HEK293 (cell line): ENCODE results near the gene LPO.

Experiments
- CTCF ChIA-PET: fragments of 350-600 bp; formaldehyde crosslinking; extraction: SDS; loops from one replicate; lab custom pipeline; 2021; ENCODE audit warnings: antibody characterized with exemption; lab: Yijun Ruan, JAX
- POLR2A ChIA-PET: fragments of 300-600 bp; formaldehyde crosslinking; extraction: SDS; loops from one replicate; lab custom pipeline; 2020; ENCODE audit warnings: antibody characterized with exemption, inconsistent platforms; lab: Yijun Ruan, JAX
- H3K27ac ChIP-seq: fragments of 200-500 bp; sonication (Bioruptor generic); 2 replicates; pipeline ENCODE4 v1.5.1; 2014; ENCODE audit warnings: low read depth, low read length, control low read depth, inconsistent platforms; ENCODE audit errors: extremely low read depth
- H3K36me3 ChIP-seq, 2 experiments: fragments of 200-500 bp in 1 of 2; sonication (Bioruptor generic) in 1 of 2; 1 replicate in 1 of 2; 2 replicates in 1 of 2; pipeline ENCODE4 v1.5.1; 2014 to 2017; ENCODE audit warnings: inconsistent platforms in 2 of 2, low read length in 2 of 2; ENCODE audit not compliant: control insufficient read depth in 2 of 2, insufficient read depth in 1 of 2
- H3K4me1 ChIP-seq: fragments of 200-500 bp; sonication (Bioruptor generic); 2 replicates; pipeline ENCODE4 v1.5.1; 2014; ENCODE audit warnings: mild to moderate bottlenecking, low read length, inconsistent platforms; ENCODE audit not compliant: control insufficient read depth, insufficient read depth
- H3K4me3 ChIP-seq: 2 replicates; pipeline ENCODE4 v1.5.1; 2011; ENCODE audit warnings: low read depth, mild to moderate bottlenecking, control low read depth, low read length, moderate library complexity
- H3K9me3 ChIP-seq: fragments of 200-500 bp; sonication (Bioruptor generic); 2 replicates; pipeline ENCODE4 v1.5.1; 2014; ENCODE audit warnings: low read depth, low read length, inconsistent platforms; ENCODE audit not compliant: control insufficient read depth, insufficient read depth
- INSM2 ChIP-seq: fragments of 450-650 bp; formaldehyde crosslinking; IDR thresholded peaks from 2 replicates; pipeline ENCODE4 v1.5.1; 2016; ENCODE audit warnings: missing biosample characterization, missing genetic modification characterization
- PBX3 ChIP-seq: sonication (generic); formaldehyde crosslinking; IDR thresholded peaks from 2 replicates; pipeline ENCODE4 v1.8.1; 2022; ENCODE audit warnings: mild to moderate bottlenecking, moderate library complexity, missing genetic modification reagents
- SP2 ChIP-seq: fragments of 450-650 bp; formaldehyde crosslinking; IDR thresholded peaks from 2 replicates; pipeline ENCODE4 v1.5.1; 2016; ENCODE audit warnings: missing biosample characterization, missing genetic modification characterization
- ZBTB10 ChIP-seq: fragments of 450-650 bp; formaldehyde crosslinking; IDR thresholded peaks from 2 replicates; pipeline ENCODE4 v1.5.1; 2016; ENCODE audit warnings: missing biosample characterization, missing genetic modification characterization
- ZBTB11 ChIP-seq: fragments of 450-650 bp; formaldehyde crosslinking; conservative IDR thresholded peaks from 2 replicates; pipeline ENCODE4 v1.5.1; 2016; ENCODE audit warnings: low read depth, missing biosample characterization, missing genetic modification characterization
- ZFP69B ChIP-seq: fragments of 450-650 bp; formaldehyde crosslinking; IDR thresholded peaks from 2 replicates; pipeline ENCODE4 v1.5.1; 2016; ENCODE audit warnings: missing biosample characterization, missing genetic modification characterization
- ZNF280D ChIP-seq: fragments of 450-650 bp; formaldehyde crosslinking; IDR thresholded peaks from 2 replicates; pipeline ENCODE4 v1.5.1; 2016; ENCODE audit warnings: missing biosample characterization, missing genetic modification characterization
- ZNF354C ChIP-seq: fragments of 450-650 bp; formaldehyde crosslinking; IDR thresholded peaks from 2 replicates; pipeline ENCODE4 v1.5.1; 2016; ENCODE audit warnings: missing biosample characterization, missing genetic modification characterization, low read depth, borderline replicate concordance
- ZNF518A ChIP-seq: fragments of 450-650 bp; formaldehyde crosslinking; conservative IDR thresholded peaks from 2 replicates; pipeline ENCODE4 v1.5.1; 2016; ENCODE audit warnings: low read depth, missing biosample characterization, missing genetic modification characterization
- ZSCAN16 ChIP-seq: fragments of 450-650 bp; formaldehyde crosslinking; IDR thresholded peaks from 2 replicates; pipeline ENCODE4 v1.5.1; 2016; ENCODE audit warnings: missing biosample characterization, missing genetic modification characterization

Gene LPO

GRCh38 chr17:58263773-58264172 lies 25.4 kb downstream of the LPO start:
- H3K4me1 ChIP-seq = no peaks in the 10 kb centered on the region
- H3K9me3 ChIP-seq = peaks cover 3% of the 10 kb centered on the region; the same call in 1 of the 2 replicates
- no peaks in the 10 kb centered on the region for H3K36me3 ChIP-seq
- POLR2A ChIA-PET = no interaction called here
- CTCF ChIA-PET = interaction anchor here (0.7 to 1.1 kb wide), 3 partner anchors 14 to 200 kb away, joined by 3 to 5 read pairs (median 3); no protein-coding TSS in a partner anchor
- TF ChIP-seq ZNF354C (no peak), ZSCAN16 (tag by site-specific recombination) (no peak), ZNF280D (tag by site-specific recombination) (no peak), ZNF518A (tag by site-specific recombination) (no peak), SP2 (tag by site-specific recombination) (no peak), ZBTB11 (tag by site-specific recombination) (no peak), INSM2 (tag by site-specific recombination) (no peak), ZFP69B (tag by site-specific recombination) (no peak), ZBTB10 (tag by site-specific recombination) (no peak), PBX3 (CRISPR knock-in tag) (no peak)
- no peak overlapping the region for H3K4me3 ChIP-seq
- no peak overlapping the region for H3K27ac ChIP-seq
